Measurements from ENCODE around the gene CD82. TPM values are rescaled to one million over a fixed set of nuclear protein-coding genes. Genes with fewer than 3 reads are reported as not detected.

The CD82 gene
- total RNA-seq, 1 experiment from 2014 or later: 4.5 TPM

- Histone ChIP-seq H3K9me3 (ENCODE audit: control insufficient read depth, low read depth, low read length) (no peaks in the 10 kb centered on the region), H2BK5ac (ENCODE audit: insufficient read length, low read length) (no peak overlapping the region), H4K91ac (ENCODE audit: insufficient read length, low read depth, low read length) (no peak overlapping the region), H3K23me2 (ENCODE audit: insufficient read length, low read depth, low read length, poor library complexity, severe bottlenecking) (no peaks in the 10 kb centered on the region), H3K56ac (ENCODE audit: insufficient read length, low read depth, low read length) (no peak overlapping the region), H4K5ac (ENCODE audit: insufficient read length, low read depth, low read length) (no peak overlapping the region), H2BK120ac (ENCODE audit: low read depth, low read length, poor library complexity, severe bottlenecking) (no peak overlapping the region), H2BK20ac (ENCODE audit: low read depth, low read length, poor library complexity, severe bottlenecking) (no peak overlapping the region), H3K4ac (ENCODE audit: low read depth, low read length) (no peak overlapping the region), H4K8ac (replicated peaks; ENCODE audit: insufficient read length, low read depth, low read length) (no peak overlapping the region), H3K4me1 (ENCODE audit: insufficient read depth, low read length) (no peaks in the 10 kb centered on the region), H2BK12ac (ENCODE audit: insufficient read length, low read depth, low read length) (no peak overlapping the region), H3K14ac (ENCODE audit: insufficient read depth, low read length) (no peak overlapping the region), H3K79me2 (ENCODE audit: insufficient read depth, low read length) (no peaks in the 10 kb centered on the region; the same call in 1 of the 2 replicates), H3K23ac (ENCODE audit: insufficient read length, low read depth, low read length) (no peak overlapping the region), H3K27ac (ENCODE audit: insufficient read length, low read depth, low read length) (no peak overlapping the region), H3K4me2 (ENCODE audit: insufficient read depth, insufficient read length, low read length) (no peak overlapping the region), H2BK15ac (ENCODE audit: low read depth, low read length) (no peak overlapping the region), H3K79me1 (ENCODE audit: insufficient read depth, low read depth, low read length, poor library complexity, severe bottlenecking) (no peaks in the 10 kb centered on the region), H3T11ph (ENCODE audit: low read length) (no peak overlapping the region), H2AFZ (ENCODE audit: low read length) (no peak overlapping the region), H3K9ac (ENCODE audit: extremely low read depth, insufficient read length, low read length) (no peak overlapping the region), H3K27me3 (ENCODE audit: insufficient read depth, low read length) (no peaks in the 10 kb centered on the region), H2AK5ac (ENCODE audit: insufficient read length, low read length) (no peak overlapping the region), H4K20me1 (ENCODE audit: control insufficient read depth, insufficient read depth, insufficient read length) (no peaks in the 10 kb centered on the region), H3K18ac (ENCODE audit: insufficient read length, low read depth, low read length) (no peak overlapping the region)
- H3K9me3 Mint-ChIP-seq: peaks cover 0 to 3% of the 10 kb centered on the region in 2 experiments; a peak in 2 of 5 replicates
- peaks cover 15 to 26% of the 10 kb centered on the region in 2 experiments for H3K4me1 Mint-ChIP-seq
- TF ChIP-seq, protein P1, sequence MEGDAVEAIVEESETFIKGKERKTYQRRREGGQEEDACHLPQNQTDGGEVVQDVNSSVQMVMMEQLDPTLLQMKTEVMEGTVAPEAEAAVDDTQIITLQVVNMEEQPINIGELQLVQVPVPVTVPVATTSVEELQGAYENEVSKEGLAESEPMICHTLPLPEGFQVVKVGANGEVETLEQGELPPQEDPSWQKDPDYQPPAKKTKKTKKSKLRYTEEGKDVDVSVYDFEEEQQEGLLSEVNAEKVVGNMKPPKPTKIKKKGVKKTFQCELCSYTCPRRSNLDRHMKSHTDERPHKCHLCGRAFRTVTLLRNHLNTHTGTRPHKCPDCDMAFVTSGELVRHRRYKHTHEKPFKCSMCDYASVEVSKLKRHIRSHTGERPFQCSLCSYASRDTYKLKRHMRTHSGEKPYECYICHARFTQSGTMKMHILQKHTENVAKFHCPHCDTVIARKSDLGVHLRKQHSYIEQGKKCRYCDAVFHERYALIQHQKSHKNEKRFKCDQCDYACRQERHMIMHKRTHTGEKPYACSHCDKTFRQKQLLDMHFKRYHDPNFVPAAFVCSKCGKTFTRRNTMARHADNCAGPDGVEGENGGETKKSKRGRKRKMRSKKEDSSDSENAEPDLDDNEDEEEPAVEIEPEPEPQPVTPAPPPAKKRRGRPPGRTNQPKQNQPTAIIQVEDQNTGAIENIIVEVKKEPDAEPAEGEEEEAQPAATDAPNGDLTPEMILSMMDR (conservative IDR thresholded peaks at IDR 0.05): no peak
- H3K27me3 Mint-ChIP-seq (ENCODE audit: low read depth): peaks cover 30% of the 10 kb centered on the region
- H3K4me3 Mint-ChIP-seq: no peak overlapping the region; a peak in 2 of 5 replicates
- no peak overlapping the region for H3K27ac Mint-ChIP-seq
- DNase-seq: no peak
- no CpG with 5 or more reads among the region's 8 CpGs for WGBS (ENCODE audit: extremely low coverage, insufficient read length, low lambda C conversion rate)
- peaks cover 0 to 2% (median 0%) of the 10 kb centered on the region in 3 experiments; a peak in 1 of 7 replicates for H3K36me3 Mint-ChIP-seq (ENCODE audit: insufficient read depth in 1 of 3, low read depth in 3 of 3)
Observed at GRCh38 chr11:44621784-44622183, 56.3 kb downstream of the CD82 start.
